HCT116 (cell line): ENCODE results near the gene KIAA1586. TPM values are rescaled to one million over a fixed set of nuclear protein-coding genes. Genes with fewer than 3 reads are reported as not detected.

Experiments used
- ATAC-seq: fragments of 200-7000 bp; cut with Tn5 transposase; 2 replicates; pipeline ENCODE4 v1.9.1; 2020; ENCODE audit warnings: mild to moderate bottlenecking, moderate library complexity
- BruUV-seq: library from RNA; stranded (reverse); fragments of 400-500 nt; replicated peaks from 2 replicates; lab custom pipeline; 2021; lab: Mats Ljungman, UMichigan
- CTCF ChIA-PET: fragments of 300-600 bp; sonication (Branson Sonifier 250); formaldehyde crosslinking; loops from one replicate; lab custom pipeline; 2021; ENCODE audit warnings: antibody characterized with exemption; lab: Charles Lee
- POLR2A ChIA-PET: fragments of 300-600, 350-600 bp; sonication (Branson Sonifier 250); formaldehyde crosslinking; loops from one replicate; lab custom pipeline; 2021; ENCODE audit warnings: antibody characterized with exemption; lab: Charles Lee
- RAD21 ChIA-PET, 2 experiments: fragments of 300-600 bp; sonication (Branson Sonifier 250); formaldehyde crosslinking; loops; one replicate each; lab custom pipeline; 2023; ENCODE audit warnings: low total read pairs in 2 of 2; ENCODE audit not compliant: uncharacterized antibody in 2 of 2, unreplicated experiment in 2 of 2, low non-redundant PET in 1 of 2; lab: Charles Lee
- DNase-seq: peaks from one replicate; pipeline ENCODE4 v3.0.0-alpha.2; 2010; ENCODE audit warnings: low read depth, low spot score
- H2AFZ ChIP-seq: fragments of 200-600 bp; shearing (Covaris generic), sonication (generic); 2 replicates; pipeline ENCODE4 v1.6.1; 2017; ENCODE audit warnings: low read depth, mixed run types, mixed read lengths, antibody characterized with exemption, low read length; ENCODE audit not compliant: poor library complexity, severe bottlenecking
- H3K27ac ChIP-seq: 2 replicates; pipeline ENCODE4 v1.5.1; 2012; ENCODE audit warnings: low read depth, low read length
- H3K27me3 ChIP-seq: fragments of 200-600 bp; sonication (generic); 2 replicates; pipeline ENCODE4 v1.6.1; 2016; ENCODE audit warnings: mixed run types, low read length, mixed read lengths; ENCODE audit not compliant: insufficient read depth
- H3K36me3 ChIP-seq, 2 experiments: fragments of 200-500 bp in 1 of 2; fragments of 200-600 bp in 1 of 2; sonication (Bioruptor generic) in 1 of 2; sonication (generic) in 1 of 2; 2 replicates each; pipeline versions ENCODE4 v1.5.1 to v1.6.1; 2014 to 2016; ENCODE audit warnings: low read length in 2 of 2, inconsistent platforms in 1 of 2, mixed read lengths in 1 of 2, mixed run types in 1 of 2; ENCODE audit not compliant: insufficient read depth in 2 of 2, control insufficient read depth in 1 of 2
- H3K4me1 ChIP-seq, 2 experiments: fragments of 200-600 bp in 1 of 2; sonication (generic) in 1 of 2; 2 replicates each; pipeline versions ENCODE4 v1.5.1 to v1.6.1; 2012 to 2017; ENCODE audit warnings: low read length in 2 of 2, inconsistent platforms in 1 of 2, mild to moderate bottlenecking in 1 of 2, mixed read lengths in 1 of 2, mixed run types in 1 of 2, moderate library complexity in 1 of 2; ENCODE audit not compliant: insufficient read depth in 2 of 2, control insufficient read depth in 1 of 2
- H3K4me2 ChIP-seq: fragments of 200-600 bp; sonication (generic); 2 replicates; pipeline ENCODE4 v1.6.1; 2017; ENCODE audit warnings: mixed run types, low read length, mixed read lengths
- H3K4me3 ChIP-seq, 2 experiments: fragments of 200-600 bp in 1 of 2; sonication (generic) in 1 of 2; replicated peaks in 1 of 2; 2 replicates each; pipeline ENCODE4 v1.5.1; 2011 to 2016; ENCODE audit warnings: low read length in 2 of 2, control low read depth in 1 of 2, low read depth in 1 of 2, mild to moderate bottlenecking in 1 of 2, mixed read lengths in 1 of 2, mixed run types in 1 of 2
- H3K79me2 ChIP-seq: fragments of 200-600 bp; sonication (generic); 2 replicates; pipeline ENCODE4 v1.6.1; 2017; ENCODE audit warnings: mild to moderate bottlenecking, mixed run types, low read length, moderate library complexity, mixed read lengths; ENCODE audit not compliant: insufficient read depth
- H3K9ac ChIP-seq: fragments of 200-600 bp; sonication (generic); 2 replicates; pipeline ENCODE4 v1.6.1; 2016; ENCODE audit warnings: low read length, mixed read lengths
- H3K9me2 ChIP-seq: fragments of 200-600 bp; sonication (generic), shearing (Covaris generic); 2 replicates; pipeline ENCODE4 v1.6.1; 2017; ENCODE audit warnings: mixed run types, mild to moderate bottlenecking, moderate library complexity; ENCODE audit not compliant: insufficient read depth
- H3K9me3 ChIP-seq, 2 experiments: fragments of 200-500 bp in 1 of 2; fragments of 200-600 bp in 1 of 2; sonication (Bioruptor generic) in 1 of 2; sonication (generic) in 1 of 2; 2 replicates each; pipeline ENCODE4 v1.6.1; 2014 to 2017; ENCODE audit warnings: low read length in 2 of 2, mixed read lengths in 2 of 2, inconsistent platforms in 1 of 2, low read depth in 1 of 2, mild to moderate bottlenecking in 1 of 2, mixed run types in 1 of 2, moderate library complexity in 1 of 2; ENCODE audit not compliant: control insufficient read depth in 1 of 2, insufficient read depth in 1 of 2
- H4K20me1 ChIP-seq: fragments of 200-600 bp; sonication (generic), shearing (Covaris generic); 2 replicates; pipeline ENCODE4 v1.6.1; 2017; ENCODE audit warnings: mixed run types, mild to moderate bottlenecking, moderate library complexity; ENCODE audit not compliant: insufficient read depth
- CBX3 ChIP-seq: IDR thresholded peaks from 2 replicates; pipeline ENCODE4 v1.6.1; 2012; ENCODE audit warnings: low read depth
- CEBPB ChIP-seq: IDR thresholded peaks from 2 replicates; pipeline ENCODE4 v1.6.1; 2012; ENCODE audit warnings: low read depth
- CTCF ChIP-seq, 3 experiments: fragments of 200-600 bp in 1 of 3; sonication (generic) in 1 of 3; IDR thresholded peaks in 2 of 3; conservative IDR thresholded peaks in 1 of 3; 2 replicates each; pipeline ENCODE4 v1.5.1; 2012 to 2017; ENCODE audit warnings: low read depth in 2 of 3, low read length in 2 of 3, antibody characterized with exemption in 1 of 3, borderline replicate concordance in 1 of 3, control low read depth in 1 of 3, mild to moderate bottlenecking in 1 of 3, mixed read lengths in 1 of 3, mixed run types in 1 of 3, moderate library complexity in 1 of 3; ENCODE audit not compliant: insufficient read depth in 1 of 3
- EGR1 ChIP-seq: IDR thresholded peaks from 2 replicates; pipeline ENCODE4 v1.6.1; 2012; ENCODE audit warnings: low read depth
- ELF1 ChIP-seq: IDR thresholded peaks from 2 replicates; pipeline ENCODE4 v1.6.1; 2012; ENCODE audit warnings: low read depth, borderline replicate concordance
- EZH2phosphoT487 ChIP-seq: fragments of 200-600 bp; IDR thresholded peaks from 2 replicates; pipeline ENCODE4 v1.6.1; 2018; ENCODE audit warnings: antibody characterized with exemption, borderline replicate concordance
- FOSL1 ChIP-seq: IDR thresholded peaks from 2 replicates; pipeline ENCODE4 v1.6.1; 2012; ENCODE audit warnings: low read depth
- JUND ChIP-seq: IDR thresholded peaks from 2 replicates; pipeline ENCODE4 v1.6.1; 2012
- SIN3A ChIP-seq: IDR thresholded peaks from 2 replicates; pipeline ENCODE4 v1.6.1; 2012; ENCODE audit warnings: low read depth
- SP1 ChIP-seq: IDR thresholded peaks from 2 replicates; pipeline ENCODE4 v1.6.1; 2012; ENCODE audit warnings: low read depth
- ZBTB33 ChIP-seq: IDR thresholded peaks from 2 replicates; pipeline ENCODE4 v1.6.1; 2011; ENCODE audit warnings: mild to moderate bottlenecking, low read length, moderate library complexity; ENCODE audit not compliant: insufficient replicate concordance; ENCODE audit errors: extremely low read depth
- intact Hi-C: fragments of 100-400 bp; cut with micrococcal nuclease; formaldehyde crosslinking; loops from 2 replicates; pipeline ENCODE4 v1.10.0; 2022
- total RNA-seq: library from RNA; stranded (reverse); gene quantifications from one replicate; pipeline ENCODE4 v1.2.1, GENCODE V29; 2021; ENCODE audit not compliant: unreplicated experiment
- TF ChIP-seq, protein P1 (sequence below): IDR thresholded peaks from 2 replicates; pipeline ENCODE4 v1.6.1; 2012

KIAA1586 gene
- total RNA-seq, 1 experiment from 2014 or later: 12.7 TPM

DNA sequence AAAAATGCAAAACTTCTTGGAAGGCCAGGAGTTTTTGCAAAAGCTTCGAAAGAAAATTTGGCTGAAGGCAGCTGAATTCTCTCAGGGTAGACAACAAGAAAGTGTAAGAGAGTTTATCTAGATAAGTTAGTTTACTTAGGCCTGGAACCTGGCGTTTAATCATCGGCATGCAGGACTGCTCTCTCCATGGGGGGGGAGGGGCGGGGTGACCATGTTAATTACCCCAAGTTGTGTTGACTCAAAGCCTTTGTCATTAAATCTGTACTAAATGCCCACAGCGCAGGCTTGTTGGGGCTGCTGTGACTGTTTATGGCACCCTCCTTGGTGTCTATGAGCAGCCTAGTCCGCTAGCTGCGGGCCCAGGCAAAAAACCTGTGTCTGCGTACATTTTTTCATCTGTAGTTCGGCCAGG, 23.4 kb downstream of the KIAA1586 start:
- no peaks in the 10 kb centered on the region for H3K9me3 ChIP-seq
- no peaks in the 10 kb centered on the region; the same call in 1 of the 2 replicates for H3K79me2 ChIP-seq
- no peaks in the 10 kb centered on the region for H3K4me1 ChIP-seq
- H3K4me2 ChIP-seq: no peak overlapping the region
- H3K27ac ChIP-seq: no peak overlapping the region
- no TSS peak for BruUV-seq
- no peaks in the 10 kb centered on the region for H4K20me1 ChIP-seq
- no peak overlapping the region for H3K9ac ChIP-seq
- H3K36me3 ChIP-seq: peaks cover 2 to 5% of the 10 kb centered on the region in 2 experiments; a peak in 1 of 4 replicates
- no peak overlapping the region for H2AFZ ChIP-seq
- CTCF ChIA-PET: no interaction called here
- intact Hi-C loops: no loop called here
- RAD21 ChIA-PET: no interaction called here
- ATAC-seq (no peak), DNase-seq (no peak)
- TF ChIP-seq EZH2phosphoT487 (no peak), CBX3 (no peak), SP1 (no peak), ELF1 (no peak), FOSL1 (no peak), CEBPB (no peak), JUND (no peak), EGR1 (no peak), ZBTB33 (no peak), CTCF (IDR thresholded peaks at IDR 0.05 in 2 of 3, conservative IDR thresholded peaks at IDR 0.05 in 1 of 3; ENCODE audit: borderline replicate concordance in 1 of 3, insufficient read depth in 1 of 3, low read depth in 2 of 3, low read length in 2 of 3) (no peak), SIN3A (no peak)
- TF ChIP-seq, protein P1, sequence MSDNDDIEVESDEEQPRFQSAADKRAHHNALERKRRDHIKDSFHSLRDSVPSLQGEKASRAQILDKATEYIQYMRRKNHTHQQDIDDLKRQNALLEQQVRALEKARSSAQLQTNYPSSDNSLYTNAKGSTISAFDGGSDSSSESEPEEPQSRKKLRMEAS: no peak
- H3K27me3 ChIP-seq: no peaks in the 10 kb centered on the region
- H3K4me3 ChIP-seq: no peak overlapping the region
- POLR2A ChIA-PET: no interaction called here
- H3K9me2 ChIP-seq: no peaks in the 10 kb centered on the region
